Measurements from ENCODE around the gene MMP17. TPM values are rescaled to one million over a fixed set of nuclear protein-coding genes. Genes with fewer than 3 reads are reported as not detected.

MMP17 gene
- total RNA-seq, 3 donors from 2014 or later: 0.28 to 0.92 (median 0.46) TPM

GRCh38 chr12:131857908-131858850 is 30.0 kb downstream of the MMP17 start:
- H3K27me3 Mint-ChIP-seq (ENCODE audit: low read depth): no peaks in the 10 kb centered on the region
- no peak overlapping the region for H3K4me3 Mint-ChIP-seq
- H3K9me3 Mint-ChIP-seq: no peaks in the 10 kb centered on the region
- no peaks in the 10 kb centered on the region for H3K36me3 Mint-ChIP-seq (ENCODE audit: insufficient read depth)
- no peak for DNase-seq
- ATAC-seq: no peak
- H3K4me1 Mint-ChIP-seq (ENCODE audit: low read depth): peaks cover 9% of the 10 kb centered on the region

GRCh38 chr12:131860472-131861260 is 32.5 kb downstream of the MMP17 start:
- ATAC-seq: no peak
- no peak for DNase-seq
- H3K4me1 Mint-ChIP-seq (ENCODE audit: low read depth): peaks cover 9% of the 10 kb centered on the region
- no peaks in the 10 kb centered on the region for H3K27me3 Mint-ChIP-seq (ENCODE audit: low read depth)
- H3K4me3 Mint-ChIP-seq: no peak overlapping the region
- H3K36me3 Mint-ChIP-seq (ENCODE audit: insufficient read depth): no peaks in the 10 kb centered on the region
- no peaks in the 10 kb centered on the region for H3K9me3 Mint-ChIP-seq

GRCh38 chr12:131861261-131862083 is 33.3 kb downstream of the MMP17 start:
- H3K4me3 Mint-ChIP-seq: no peak overlapping the region
- no peak for DNase-seq
- no peak for ATAC-seq
- H3K36me3 Mint-ChIP-seq (ENCODE audit: insufficient read depth): no peaks in the 10 kb centered on the region
- no peaks in the 10 kb centered on the region for H3K9me3 Mint-ChIP-seq
- no peaks in the 10 kb centered on the region for H3K27me3 Mint-ChIP-seq (ENCODE audit: low read depth)
- H3K4me1 Mint-ChIP-seq (ENCODE audit: low read depth): peaks cover 9% of the 10 kb centered on the region

DNA sequence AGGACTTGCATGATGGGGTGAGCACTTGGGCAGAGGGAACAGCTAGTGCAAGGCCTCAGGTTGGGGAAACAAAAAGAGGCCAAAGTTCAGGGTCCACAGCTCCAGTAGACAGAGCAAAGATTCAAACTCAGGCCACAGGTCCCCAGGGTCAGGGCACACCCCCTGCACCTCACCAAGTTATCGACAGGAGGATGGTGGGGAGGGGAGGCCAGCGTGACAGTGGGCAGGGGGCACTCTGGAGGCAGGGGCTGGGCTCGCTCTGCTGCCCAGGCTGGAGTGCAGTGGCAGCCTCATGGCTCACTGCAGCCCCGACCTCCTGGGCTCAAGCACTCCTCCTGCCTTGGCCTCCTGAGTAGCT is 33.9 kb downstream of the MMP17 start:
- DNase-seq: no peak
- Mint-ChIP-seq H3K4me1 (ENCODE audit: low read depth) (peaks cover 9% of the 10 kb centered on the region), H3K27me3 (ENCODE audit: low read depth) (no peaks in the 10 kb centered on the region), H3K4me3 (no peak overlapping the region), H3K36me3 (ENCODE audit: insufficient read depth) (no peaks in the 10 kb centered on the region), H3K9me3 (no peaks in the 10 kb centered on the region)
- ATAC-seq: no peak

GRCh38 chr12:131862600-131862993 is 34.4 kb downstream of the MMP17 start:
- Mint-ChIP-seq H3K4me3 (no peak overlapping the region), H3K36me3 (ENCODE audit: insufficient read depth) (no peaks in the 10 kb centered on the region), H3K9me3 (no peaks in the 10 kb centered on the region), H3K4me1 (ENCODE audit: low read depth) (peaks cover 9% of the 10 kb centered on the region), H3K27me3 (ENCODE audit: low read depth) (no peaks in the 10 kb centered on the region)
- ATAC-seq: no peak
- DNase-seq: no peak

- no peak for ATAC-seq
- peaks cover 9% of the 10 kb centered on the region for H3K4me1 Mint-ChIP-seq (ENCODE audit: low read depth)
Measured at GRCh38 chr12:131862994-131863710, 35.0 kb downstream of the MMP17 start.

DNA sequence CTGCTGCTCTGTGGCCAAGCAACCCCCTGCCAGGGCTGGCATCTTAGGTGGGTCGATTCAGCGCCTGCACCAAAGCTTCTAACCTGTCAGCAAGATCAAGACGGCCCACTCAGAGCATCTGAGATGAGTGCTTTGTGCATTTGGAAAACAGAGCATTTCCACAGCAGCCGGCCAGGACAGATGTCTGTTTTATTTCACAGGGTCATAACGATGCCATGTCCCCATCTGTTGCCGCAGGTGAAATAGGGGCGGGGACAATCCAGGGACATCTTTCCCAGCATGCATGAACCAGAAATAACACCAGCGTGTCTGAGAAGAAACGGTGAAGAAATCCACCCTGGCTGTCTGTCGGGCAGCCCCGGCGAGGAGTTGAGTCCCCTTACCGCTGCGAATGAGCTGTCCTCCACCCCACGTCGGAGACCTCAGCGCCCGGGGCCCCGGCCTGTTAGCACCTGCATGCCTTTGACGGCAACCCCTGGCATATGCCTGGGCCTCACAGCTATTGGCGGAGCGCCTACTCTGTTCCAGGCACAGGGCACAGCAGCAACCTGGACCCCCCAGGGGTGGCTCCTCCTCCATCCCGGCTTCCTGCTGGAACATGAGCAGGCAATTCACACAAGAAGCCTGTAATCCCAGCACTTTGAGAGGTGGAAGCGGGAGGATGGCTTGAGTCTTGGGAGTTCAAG is 35.7 kb downstream of the MMP17 start:
- DNase-seq: no peak
- no peaks in the 10 kb centered on the region for H3K27me3 Mint-ChIP-seq (ENCODE audit: low read depth)
- no peak for ATAC-seq
- H3K9me3 Mint-ChIP-seq: no peaks in the 10 kb centered on the region
- H3K4me3 Mint-ChIP-seq: no peak overlapping the region
- H3K36me3 Mint-ChIP-seq (ENCODE audit: insufficient read depth): no peaks in the 10 kb centered on the region
- peaks cover 9% of the 10 kb centered on the region for H3K4me1 Mint-ChIP-seq (ENCODE audit: low read depth)

More at GRCh38 chr12:131862994-131863710, 35.0 kb downstream of the MMP17 start:
- Mint-ChIP-seq H3K36me3 (ENCODE audit: insufficient read depth) (no peaks in the 10 kb centered on the region), H3K9me3 (no peaks in the 10 kb centered on the region), H3K27me3 (ENCODE audit: low read depth) (no peaks in the 10 kb centered on the region), H3K4me3 (no peak overlapping the region)
- no peak for DNase-seq

- H3K4me3 Mint-ChIP-seq: no peak overlapping the region
- H3K36me3 Mint-ChIP-seq (ENCODE audit: insufficient read depth): no peaks in the 10 kb centered on the region
- ATAC-seq: no peak
- peaks cover 9% of the 10 kb centered on the region for H3K4me1 Mint-ChIP-seq (ENCODE audit: low read depth)
- no peaks in the 10 kb centered on the region for H3K9me3 Mint-ChIP-seq
- no peak for DNase-seq
- H3K27me3 Mint-ChIP-seq (ENCODE audit: low read depth): no peaks in the 10 kb centered on the region
Measured at GRCh38 chr12:131864469-131864868, 36.3 kb downstream of the MMP17 start.

- Mint-ChIP-seq H3K4me1 (ENCODE audit: low read depth) (peaks cover 9% of the 10 kb centered on the region), H3K4me3 (no peak overlapping the region), H3K9me3 (no peaks in the 10 kb centered on the region), H3K27me3 (ENCODE audit: low read depth) (no peaks in the 10 kb centered on the region), H3K36me3 (ENCODE audit: insufficient read depth) (no peaks in the 10 kb centered on the region)
- DNase-seq: no peak
- no peak for ATAC-seq
Measured at GRCh38 chr12:131865180-131865875, 37.1 kb downstream of the MMP17 start.

GRCh38 chr12:131867471-131867870 is 39.3 kb downstream of the MMP17 start:
- no peaks in the 10 kb centered on the region for H3K27me3 Mint-ChIP-seq (ENCODE audit: low read depth)
- DNase-seq (no peak), ATAC-seq (no peak)
- no peak overlapping the region for H3K4me3 Mint-ChIP-seq
- peaks cover 2% of the 10 kb centered on the region for H3K4me1 Mint-ChIP-seq (ENCODE audit: low read depth)
- H3K36me3 Mint-ChIP-seq (ENCODE audit: insufficient read depth): no peaks in the 10 kb centered on the region
- H3K9me3 Mint-ChIP-seq: no peaks in the 10 kb centered on the region

DNA sequence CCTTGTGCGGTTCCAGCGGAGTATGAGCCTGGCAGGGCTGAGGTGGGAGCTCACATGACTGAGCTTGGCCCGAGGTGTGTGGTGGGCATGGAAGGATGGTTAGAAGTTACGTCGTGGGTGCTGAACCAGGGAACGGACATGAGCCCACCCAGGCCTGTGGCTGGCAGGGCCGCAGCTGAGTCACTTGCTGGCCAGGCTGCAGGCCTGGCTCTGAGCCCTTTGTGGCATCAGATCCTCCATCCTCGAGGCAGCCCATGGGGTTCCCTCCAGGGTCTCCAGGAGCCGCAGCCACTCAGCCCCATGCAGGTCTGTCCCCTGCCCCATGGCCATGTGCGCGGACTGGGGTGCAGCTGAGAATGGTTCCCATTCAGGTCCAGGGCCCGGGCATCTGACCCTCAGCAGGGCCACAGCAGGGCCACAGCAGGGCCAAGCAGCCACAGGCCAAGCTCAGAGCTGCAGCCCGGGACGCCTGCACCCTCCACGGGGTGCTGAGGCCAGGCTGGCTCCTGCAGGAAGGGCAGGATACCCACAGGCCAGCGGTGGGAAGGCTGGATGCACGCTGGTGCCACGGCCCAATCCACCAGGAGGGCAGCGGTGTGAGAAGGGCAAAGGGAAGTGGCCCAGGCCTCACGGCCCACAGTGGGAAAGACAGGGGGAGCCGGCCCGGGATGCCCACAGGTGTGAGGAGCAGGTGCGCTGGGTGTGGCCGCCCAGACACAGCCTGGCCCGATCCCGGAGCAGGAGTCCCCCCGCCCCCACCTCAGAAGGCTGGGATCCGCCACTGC is 39.9 kb downstream of the MMP17 start:
- Mint-ChIP-seq H3K36me3 (ENCODE audit: insufficient read depth) (no peaks in the 10 kb centered on the region), H3K4me3 (no peak overlapping the region), H3K27me3 (ENCODE audit: low read depth) (no peaks in the 10 kb centered on the region), H3K9me3 (no peaks in the 10 kb centered on the region), H3K4me1 (ENCODE audit: low read depth) (peaks cover 2% of the 10 kb centered on the region)
- ATAC-seq (no peak), DNase-seq (no peak)

GRCh38 chr12:131869871-131870418 is 41.8 kb downstream of the MMP17 start:
- Mint-ChIP-seq H3K4me3 (no peak overlapping the region), H3K4me1 (ENCODE audit: low read depth) (peaks cover 2% of the 10 kb centered on the region), H3K9me3 (peaks cover 3% of the 10 kb centered on the region), H3K36me3 (ENCODE audit: insufficient read depth) (no peaks in the 10 kb centered on the region), H3K27me3 (ENCODE audit: low read depth) (no peaks in the 10 kb centered on the region)
- ATAC-seq: no peak
- DNase-seq: no peak

Measured in activated T-cell treated with anti-CD3 and anti-CD28 coated beads, Interleukin-2, amount 50 U/mL, for 4 hours (primary cell).